Measurements from ENCODE around the gene TRMT1. TPM values are rescaled to one million over a fixed set of nuclear protein-coding genes. Genes with fewer than 3 reads are reported as not detected.

TRMT1 gene
- total RNA-seq, 1 donor from 2014 or later = 13.0 TPM

GRCh38 chr19:13092158-13092543 is 24.4 kb downstream of the TRMT1 start:
- Histone ChIP-seq H3K9ac (ENCODE audit: low read depth in 1 of 3, low read length in 3 of 3) (peak overlapping the region in 2 of 3 donors; percentile 14 to 60), H3K4me3 (ENCODE audit: low read length in 3 of 3) (no peak overlapping the region), H3K4me1 (ENCODE audit: control insufficient read depth in 3 of 3, insufficient read depth in 3 of 3, low read length in 3 of 3) (peaks cover 34 to 52% (median 50%) of the 10 kb centered on the region in 3 donors), H3K27me3 (ENCODE audit: control insufficient read depth in 3 of 3, insufficient read depth in 3 of 3, low read length in 3 of 3) (no peaks in the 10 kb centered on the region), H3K9me3 (ENCODE audit: control insufficient read depth in 3 of 3, low read length in 3 of 3) (no peaks in the 10 kb centered on the region), H3K36me3 (ENCODE audit: control insufficient read depth in 3 of 3, insufficient read depth in 3 of 3, low read length in 3 of 3) (peaks cover 16 to 21% (median 21%) of the 10 kb centered on the region in 3 donors), H3K27ac (ENCODE audit: low read depth, low read length) (peak overlapping the region; percentile 87)

- no peaks in the 10 kb centered on the region for H3K9me3 ChIP-seq (ENCODE audit: control insufficient read depth in 3 of 3, low read length in 3 of 3)
- H3K27ac ChIP-seq (ENCODE audit: low read depth, low read length) = peak overlapping the region; percentile 87
- peaks cover 21 to 27% (median 27%) of the 10 kb centered on the region in 3 donors for H3K36me3 ChIP-seq (ENCODE audit: control insufficient read depth in 3 of 3, insufficient read depth in 3 of 3, low read length in 3 of 3)
- peaks cover 34 to 52% (median 50%) of the 10 kb centered on the region in 3 donors for H3K4me1 ChIP-seq (ENCODE audit: control insufficient read depth in 3 of 3, insufficient read depth in 3 of 3, low read length in 3 of 3)
- peak overlapping the region in 2 of 3 donors; percentile 33 to 60 for H3K9ac ChIP-seq (ENCODE audit: low read depth in 1 of 3, low read length in 3 of 3)
- no peaks in the 10 kb centered on the region for H3K27me3 ChIP-seq (ENCODE audit: control insufficient read depth in 3 of 3, insufficient read depth in 3 of 3, low read length in 3 of 3)
- H3K4me3 ChIP-seq (ENCODE audit: low read length in 3 of 3) = peak overlapping the region in 1 of 3 donors; percentile 22
Measured at GRCh38 chr19:13091400-13092157, 25.0 kb downstream of the TRMT1 start.

GRCh38 chr19:13090511-13091231 is 25.9 kb downstream of the TRMT1 start:
- peaks cover 37 to 56% (median 49%) of the 10 kb centered on the region in 3 donors for H3K4me1 ChIP-seq (ENCODE audit: control insufficient read depth in 3 of 3, insufficient read depth in 3 of 3, low read length in 3 of 3)
- peak overlapping the region; percentile 69 for H3K27ac ChIP-seq (ENCODE audit: low read depth, low read length)
- H3K9ac ChIP-seq (ENCODE audit: low read depth in 1 of 3, low read length in 3 of 3) = peak overlapping the region in 2 of 3 donors; percentile 6 to 62
- no peaks in the 10 kb centered on the region for H3K27me3 ChIP-seq (ENCODE audit: control insufficient read depth in 3 of 3, insufficient read depth in 3 of 3, low read length in 3 of 3)
- no peaks in the 10 kb centered on the region for H3K9me3 ChIP-seq (ENCODE audit: control insufficient read depth in 3 of 3, low read length in 3 of 3)
- no peak overlapping the region for H3K4me3 ChIP-seq (ENCODE audit: low read length in 3 of 3)
- peaks cover 28 to 33% (median 30%) of the 10 kb centered on the region in 3 donors for H3K36me3 ChIP-seq (ENCODE audit: control insufficient read depth in 3 of 3, insufficient read depth in 3 of 3, low read length in 3 of 3)

GRCh38 chr19:13089857-13090507 is 26.6 kb downstream of the TRMT1 start:
- Histone ChIP-seq H3K9me3 (ENCODE audit: control insufficient read depth in 3 of 3, low read length in 3 of 3) (no peaks in the 10 kb centered on the region), H3K27ac (ENCODE audit: low read depth, low read length) (peak overlapping the region; percentile 69), H3K36me3 (ENCODE audit: control insufficient read depth in 3 of 3, insufficient read depth in 3 of 3, low read length in 3 of 3) (peaks cover 32 to 38% (median 34%) of the 10 kb centered on the region in 3 donors), H3K4me3 (ENCODE audit: low read length in 3 of 3) (no peak overlapping the region), H3K27me3 (ENCODE audit: control insufficient read depth in 3 of 3, insufficient read depth in 3 of 3, low read length in 3 of 3) (no peaks in the 10 kb centered on the region), H3K9ac (ENCODE audit: low read depth in 1 of 3, low read length in 3 of 3) (peak overlapping the region in 2 of 3 donors; percentile 38 to 62), H3K4me1 (ENCODE audit: control insufficient read depth in 3 of 3, insufficient read depth in 3 of 3, low read length in 3 of 3) (peaks cover 37 to 62% (median 56%) of the 10 kb centered on the region in 3 donors)

GRCh38 chr19:13089139-13089856 is 27.2 kb downstream of the TRMT1 start:
- Histone ChIP-seq H3K36me3 (ENCODE audit: control insufficient read depth in 3 of 3, insufficient read depth in 3 of 3, low read length in 3 of 3) (peaks cover 29 to 40% (median 34%) of the 10 kb centered on the region in 3 donors), H3K9me3 (ENCODE audit: control insufficient read depth in 3 of 3, low read length in 3 of 3) (no peaks in the 10 kb centered on the region), H3K9ac (ENCODE audit: low read depth in 1 of 3, low read length in 3 of 3) (peak overlapping the region in 2 of 3 donors; percentile 38 to 45), H3K27ac (ENCODE audit: low read depth, low read length) (peak overlapping the region; percentile 69), H3K27me3 (ENCODE audit: control insufficient read depth in 3 of 3, insufficient read depth in 3 of 3, low read length in 3 of 3) (no peaks in the 10 kb centered on the region), H3K4me3 (ENCODE audit: low read length in 3 of 3) (no peak overlapping the region), H3K4me1 (ENCODE audit: control insufficient read depth in 3 of 3, insufficient read depth in 3 of 3, low read length in 3 of 3) (peaks cover 36 to 58% (median 57%) of the 10 kb centered on the region in 3 donors)

GRCh38 chr19:13087795-13088537 is 28.6 kb downstream of the TRMT1 start:
- Histone ChIP-seq H3K9ac (ENCODE audit: low read depth in 1 of 3, low read length in 3 of 3) (no peak overlapping the region), H3K4me1 (ENCODE audit: control insufficient read depth in 3 of 3, insufficient read depth in 3 of 3, low read length in 3 of 3) (peaks cover 30 to 54% (median 48%) of the 10 kb centered on the region in 3 donors), H3K4me3 (ENCODE audit: low read length in 3 of 3) (no peak overlapping the region), H3K27ac (ENCODE audit: low read depth, low read length) (no peak overlapping the region), H3K27me3 (ENCODE audit: control insufficient read depth in 3 of 3, insufficient read depth in 3 of 3, low read length in 3 of 3) (no peaks in the 10 kb centered on the region), H3K9me3 (ENCODE audit: control insufficient read depth in 3 of 3, low read length in 3 of 3) (no peaks in the 10 kb centered on the region), H3K36me3 (ENCODE audit: control insufficient read depth in 3 of 3, insufficient read depth in 3 of 3, low read length in 3 of 3) (peaks cover 33 to 51% (median 41%) of the 10 kb centered on the region in 3 donors)

- H3K4me1 ChIP-seq (ENCODE audit: control insufficient read depth in 3 of 3, insufficient read depth in 3 of 3, low read length in 3 of 3) = peaks cover 30 to 54% (median 48%) of the 10 kb centered on the region in 3 donors
- H3K27me3 ChIP-seq (ENCODE audit: control insufficient read depth in 3 of 3, insufficient read depth in 3 of 3, low read length in 3 of 3) = no peaks in the 10 kb centered on the region
- peaks cover 39 to 57% (median 45%) of the 10 kb centered on the region in 3 donors for H3K36me3 ChIP-seq (ENCODE audit: control insufficient read depth in 3 of 3, insufficient read depth in 3 of 3, low read length in 3 of 3)
- H3K4me3 ChIP-seq (ENCODE audit: low read length in 3 of 3) = no peak overlapping the region
- H3K9me3 ChIP-seq (ENCODE audit: control insufficient read depth in 3 of 3, low read length in 3 of 3) = no peaks in the 10 kb centered on the region
- no peak overlapping the region for H3K9ac ChIP-seq (ENCODE audit: low read depth in 1 of 3, low read length in 3 of 3)
- no peak overlapping the region for H3K27ac ChIP-seq (ENCODE audit: low read depth, low read length)
Measured at GRCh38 chr19:13087295-13087694, 29.2 kb downstream of the TRMT1 start.

GRCh38 chr19:13086341-13086740 is 30.2 kb downstream of the TRMT1 start:
- Histone ChIP-seq H3K27ac (ENCODE audit: low read depth, low read length) (no peak overlapping the region), H3K4me1 (ENCODE audit: control insufficient read depth in 3 of 3, insufficient read depth in 3 of 3, low read length in 3 of 3) (peaks cover 36 to 56% (median 50%) of the 10 kb centered on the region in 3 donors), H3K4me3 (ENCODE audit: low read length in 3 of 3) (no peak overlapping the region), H3K9ac (ENCODE audit: low read depth in 1 of 3, low read length in 3 of 3) (no peak overlapping the region), H3K9me3 (ENCODE audit: control insufficient read depth in 3 of 3, low read length in 3 of 3) (no peaks in the 10 kb centered on the region), H3K36me3 (ENCODE audit: control insufficient read depth in 3 of 3, insufficient read depth in 3 of 3, low read length in 3 of 3) (peaks cover 45 to 64% (median 46%) of the 10 kb centered on the region in 3 donors), H3K27me3 (ENCODE audit: control insufficient read depth in 3 of 3, insufficient read depth in 3 of 3, low read length in 3 of 3) (no peaks in the 10 kb centered on the region)

GRCh38 chr19:13085666-13086065 is 30.9 kb downstream of the TRMT1 start:
- Histone ChIP-seq H3K9ac (ENCODE audit: low read depth in 1 of 3, low read length in 3 of 3) (peak overlapping the region in 1 of 3 donors; percentile 40), H3K4me3 (ENCODE audit: low read length in 3 of 3) (no peak overlapping the region), H3K4me1 (ENCODE audit: control insufficient read depth in 3 of 3, insufficient read depth in 3 of 3, low read length in 3 of 3) (peaks cover 33 to 52% (median 49%) of the 10 kb centered on the region in 3 donors), H3K36me3 (ENCODE audit: control insufficient read depth in 3 of 3, insufficient read depth in 3 of 3, low read length in 3 of 3) (peaks cover 45 to 63% (median 45%) of the 10 kb centered on the region in 3 donors), H3K27me3 (ENCODE audit: control insufficient read depth in 3 of 3, insufficient read depth in 3 of 3, low read length in 3 of 3) (no peaks in the 10 kb centered on the region), H3K9me3 (ENCODE audit: control insufficient read depth in 3 of 3, low read length in 3 of 3) (no peaks in the 10 kb centered on the region), H3K27ac (ENCODE audit: low read depth, low read length) (no peak overlapping the region)

All from skeletal muscle tissue (tissue), 4 donors.